ENCODE data around the gene RPP40.

RPP40 gene

DNA sequence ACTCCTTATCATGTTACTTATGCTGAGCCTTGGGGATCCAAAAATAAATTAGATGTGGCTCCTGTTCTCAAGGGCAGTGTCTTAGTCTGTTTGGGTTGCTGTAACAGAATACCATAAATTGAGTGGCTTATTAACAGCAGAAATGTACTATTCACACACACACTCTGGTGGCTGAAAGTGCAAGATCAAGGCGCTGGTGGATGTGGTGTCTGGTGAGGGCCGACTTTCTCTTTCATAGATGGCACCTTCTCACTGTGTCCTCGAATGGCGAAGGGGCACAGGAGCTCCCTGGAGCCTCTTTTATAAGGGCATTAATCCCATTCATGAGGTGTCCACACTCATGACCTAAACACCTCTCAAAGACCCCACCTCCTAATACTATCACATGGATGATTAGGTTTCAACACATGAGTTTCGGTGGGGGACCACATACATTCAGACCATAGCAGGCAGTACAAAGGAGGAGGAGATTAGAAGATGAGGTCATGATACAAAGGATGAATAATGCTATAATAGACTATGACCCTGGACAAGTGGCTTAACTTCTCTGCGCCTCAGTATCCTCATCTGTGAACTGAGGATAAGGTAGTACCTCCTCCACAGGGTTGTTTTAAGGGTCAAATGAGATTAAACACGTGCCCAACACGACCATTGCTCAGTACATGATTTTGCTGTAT lies 34.1 kb downstream of the RPP40 start:
- no peak for DNase-seq (ENCODE audit: low spot score)

- DNase-seq (ENCODE audit: low spot score) = no peak
Observed at GRCh38 chr6:4967301-4968030, 36.4 kb downstream of the RPP40 start.

DNA sequence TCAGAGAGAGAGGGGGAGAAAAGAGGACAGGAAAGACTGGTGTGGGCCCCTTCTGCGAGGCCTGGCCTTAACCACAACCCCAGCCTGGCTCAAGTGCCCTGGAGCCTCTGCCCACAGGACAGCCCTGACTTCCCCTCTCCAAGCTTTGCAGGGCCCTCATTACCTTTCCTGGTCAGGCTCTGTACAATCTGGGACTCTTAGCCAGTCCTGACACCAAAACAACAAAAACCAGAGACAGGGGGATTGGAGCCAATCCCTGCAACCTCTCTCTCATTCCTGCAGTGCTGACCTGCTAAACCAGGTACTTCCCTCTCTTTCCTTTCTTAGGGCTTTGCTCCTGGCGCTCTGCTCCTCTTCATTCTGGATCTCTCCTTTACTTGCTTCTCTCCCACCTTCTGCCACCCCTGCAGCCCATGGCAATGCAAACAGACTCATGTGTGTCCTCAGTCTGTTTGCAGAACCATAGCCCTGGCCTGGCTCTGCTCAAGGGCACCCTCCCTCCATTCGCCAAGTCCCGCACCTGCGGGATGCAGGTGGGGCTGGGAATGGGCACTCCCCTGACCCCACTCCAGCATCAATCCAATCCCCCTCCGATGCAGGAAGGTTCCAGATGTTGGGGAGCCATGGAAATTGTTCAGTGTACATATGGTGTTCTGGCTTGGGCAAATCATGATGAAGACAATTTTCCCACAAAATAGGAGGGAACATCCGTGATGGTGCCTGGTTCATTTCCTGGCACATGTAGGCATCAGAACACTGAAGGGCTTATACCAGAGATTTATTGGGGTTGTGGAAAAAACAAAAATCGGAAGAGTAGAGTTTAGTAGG lies 38.1 kb downstream of the RPP40 start:
- DNase-seq (ENCODE audit: low spot score) = no peak

- DNase-seq (ENCODE audit: low spot score) = no peak
Observed at GRCh38 chr6:4964675-4965561, 38.9 kb downstream of the RPP40 start.

DNA sequence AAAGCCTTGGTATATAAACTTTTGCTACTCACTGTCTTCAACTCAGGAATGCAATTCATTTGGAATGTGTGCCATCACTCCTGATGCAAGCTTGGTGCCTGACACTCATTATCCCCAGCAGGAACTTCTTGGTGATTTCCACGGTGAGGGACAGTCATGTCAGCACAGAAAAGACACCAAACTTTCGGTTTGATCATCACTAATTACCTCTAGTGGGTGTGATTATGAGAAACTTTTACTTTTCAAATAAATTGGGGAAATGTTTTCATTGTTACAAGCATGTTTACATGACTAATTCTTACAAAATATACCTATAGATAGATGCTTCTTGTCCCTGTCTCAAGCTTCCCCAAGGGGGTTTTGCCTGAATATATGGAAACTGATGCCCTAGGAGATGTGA lies 40.9 kb downstream of the RPP40 start:
- no peak for DNase-seq (ENCODE audit: low spot score)

DNA sequence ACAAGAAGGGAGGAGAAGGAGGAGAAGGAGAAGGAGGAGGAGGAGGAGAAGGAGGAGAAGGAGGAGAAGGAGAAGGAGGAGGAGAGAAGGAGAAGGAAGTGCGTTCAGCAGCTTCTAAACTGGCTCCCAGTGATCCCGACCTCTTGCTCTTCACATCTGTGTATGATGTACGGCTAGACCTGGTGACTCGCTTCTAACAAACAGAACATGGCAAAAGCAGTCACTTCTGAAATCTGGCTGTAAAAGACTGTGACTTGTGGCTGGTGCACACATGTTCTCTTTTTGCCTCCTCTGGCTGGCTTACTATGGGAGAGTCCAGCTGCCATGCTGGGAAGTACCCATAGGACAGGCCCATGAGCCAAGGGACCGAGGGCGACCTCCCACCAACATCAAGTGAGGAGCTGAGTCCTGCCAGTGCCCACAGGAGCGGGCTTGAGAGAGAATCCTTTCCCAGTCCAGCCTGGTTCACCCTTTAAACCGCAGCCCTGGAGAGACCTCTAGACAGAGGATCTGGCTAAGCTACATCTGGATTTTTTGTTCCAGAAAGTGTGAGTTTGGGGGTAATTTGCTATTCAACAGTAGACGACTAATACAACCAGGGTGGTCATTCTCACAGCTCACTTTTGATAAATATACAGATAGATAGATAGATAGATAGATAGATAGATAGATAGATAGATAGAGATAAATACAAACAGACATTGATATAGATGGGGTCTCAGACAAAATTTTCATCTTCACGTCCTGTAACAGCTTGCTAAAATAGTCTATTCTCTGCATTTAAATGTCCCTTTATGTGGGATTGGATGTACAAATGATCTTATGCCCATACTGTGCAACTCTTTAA lies 42.3 kb downstream of the RPP40 start:
- DNase-seq (ENCODE audit: low spot score) = no peak

- no peak for DNase-seq (ENCODE audit: low spot score)
Observed at GRCh38 chr6:4958624-4959023, 45.2 kb downstream of the RPP40 start.

DNA sequence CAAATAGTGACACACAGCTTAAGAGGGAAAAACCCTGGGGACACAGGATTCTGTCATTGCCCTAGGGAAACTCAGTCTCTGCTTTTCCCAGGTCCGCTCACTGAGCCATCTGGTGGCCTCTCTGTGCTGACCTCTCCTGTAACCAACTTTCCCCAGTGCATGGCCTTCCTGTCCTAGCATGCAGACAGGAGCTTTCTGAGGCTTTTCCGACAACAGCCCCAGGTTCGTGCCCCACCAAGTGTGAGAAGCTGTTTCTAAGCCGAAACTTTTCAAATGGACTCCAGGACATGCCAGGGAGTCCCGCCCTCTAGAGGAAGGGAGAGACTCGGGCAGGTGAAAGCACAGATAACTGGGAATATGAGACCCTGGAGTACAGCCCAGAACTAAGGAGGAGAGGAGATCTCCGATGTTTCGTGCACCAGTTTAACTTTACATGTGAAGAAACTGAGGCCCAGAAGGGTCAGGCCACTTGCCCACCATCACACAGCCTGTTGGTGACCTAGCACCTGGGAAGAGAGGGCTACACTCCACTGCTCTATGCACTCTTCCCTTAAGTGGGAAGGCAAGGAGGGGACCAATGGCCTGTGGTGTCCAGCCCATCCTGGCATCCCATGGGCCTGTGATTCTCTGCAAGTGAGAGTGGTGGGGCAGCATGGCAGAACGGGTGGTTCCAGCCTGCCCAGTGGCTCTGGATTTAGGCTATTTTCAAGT lies 46.2 kb downstream of the RPP40 start:
- DNase-seq (ENCODE audit: low spot score) = no peak

GRCh38 chr6:4956625-4957024 lies 47.2 kb downstream of the RPP40 start:
- DNase-seq (ENCODE audit: low spot score) = no peak

DNA sequence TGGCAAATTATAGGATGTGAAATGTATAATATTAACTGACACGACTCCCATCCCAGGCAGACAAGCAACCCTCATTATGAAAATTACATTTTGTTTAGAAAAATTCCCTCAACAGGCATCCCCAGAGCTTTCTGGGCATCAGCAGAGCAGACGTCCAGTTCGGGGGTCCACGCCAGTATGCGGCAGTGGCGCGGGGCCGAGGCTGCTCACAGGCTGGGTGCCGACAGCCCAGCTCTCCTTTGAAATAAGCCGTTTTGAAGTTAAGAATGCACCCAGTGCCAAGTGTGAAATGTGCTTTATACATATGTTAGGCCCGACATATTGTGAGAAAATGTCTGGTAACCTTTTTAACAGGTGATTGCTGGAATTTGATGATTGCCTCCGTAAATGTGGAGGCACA lies 50.4 kb downstream of the RPP40 start:
- no peak for DNase-seq (ENCODE audit: low spot score)

DNA sequence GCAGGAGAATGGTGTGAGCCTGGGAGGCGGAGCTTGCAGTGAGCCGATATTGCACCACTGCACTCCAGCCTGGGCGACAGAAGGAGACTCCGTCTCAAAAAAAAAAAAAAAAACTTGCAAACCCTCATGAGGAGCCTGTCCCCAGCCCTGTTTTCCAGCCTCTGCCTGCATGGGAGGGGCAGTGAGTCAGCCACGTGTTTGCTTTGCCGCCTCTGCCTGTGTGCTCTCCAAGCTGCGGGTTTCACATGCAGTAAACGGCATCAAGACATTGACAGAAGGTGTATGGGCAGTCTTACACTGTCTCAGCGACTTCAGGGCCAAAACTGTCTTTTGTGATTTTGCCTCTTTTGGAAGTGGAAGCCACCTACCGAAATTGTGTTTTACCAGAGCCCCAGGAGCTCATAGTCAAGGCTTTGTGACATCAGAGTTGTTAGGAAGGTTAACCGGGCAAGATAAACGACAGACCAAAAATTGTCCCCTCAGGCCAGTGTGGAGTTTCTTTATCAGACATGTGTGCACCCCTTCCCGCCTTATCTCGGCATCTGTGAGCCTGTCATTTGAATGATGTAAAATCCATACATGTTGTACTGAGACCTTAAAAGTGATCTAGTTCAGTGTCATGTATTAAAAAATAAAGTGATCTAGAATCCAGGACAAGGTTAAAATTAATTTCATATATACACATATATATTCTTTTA lies 52.9 kb downstream of the RPP40 start:
- no peak for DNase-seq (ENCODE audit: low spot score)

DNA sequence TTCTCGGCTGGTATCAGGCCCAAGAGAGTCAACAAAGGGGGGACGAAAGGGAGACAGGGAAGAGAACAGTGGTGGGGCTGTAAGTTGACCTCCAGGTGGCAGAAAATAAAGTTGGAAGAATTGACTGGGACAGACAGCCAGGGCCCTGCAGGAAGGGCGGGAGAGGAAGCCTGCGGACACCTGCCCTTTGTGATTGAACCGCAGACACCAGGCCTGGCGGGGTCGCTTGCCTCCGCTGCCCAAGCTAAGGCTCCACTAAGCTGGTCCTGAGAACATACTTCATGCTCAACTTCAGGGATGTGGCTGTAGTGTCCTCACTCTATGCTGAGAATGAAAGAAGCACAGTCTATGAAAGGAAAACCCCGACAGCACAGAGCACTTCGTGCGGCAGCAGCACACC lies 53.8 kb downstream of the RPP40 start:
- no peak for DNase-seq (ENCODE audit: low spot score)

- DNase-seq (ENCODE audit: low spot score) = no peak
Observed at GRCh38 chr6:4948781-4949450, 54.9 kb downstream of the RPP40 start.

GRCh38 chr6:4947716-4948115 lies 56.1 kb downstream of the RPP40 start:
- DNase-seq (ENCODE audit: low spot score) = no peak

DNA sequence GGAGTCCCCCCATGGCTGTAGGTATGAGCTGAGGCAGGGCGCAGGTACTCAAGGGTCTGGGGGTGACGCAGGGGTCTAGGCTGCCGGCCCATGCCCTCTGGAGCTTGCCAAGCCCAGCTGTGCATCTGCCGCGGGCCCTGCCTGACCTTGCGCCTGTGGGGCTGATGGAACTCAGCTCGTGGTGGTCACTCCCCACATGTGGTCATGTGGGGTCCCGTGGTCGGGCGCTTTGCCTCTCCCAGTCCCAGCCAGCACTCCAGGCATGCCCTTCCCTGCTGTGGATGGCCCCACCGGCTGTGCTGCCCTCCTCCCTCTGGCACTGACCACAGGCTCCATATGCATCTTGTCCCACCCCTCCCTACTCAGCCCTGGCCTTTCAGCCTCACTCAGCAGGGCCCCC lies 57.3 kb downstream of the RPP40 start:
- DNase-seq (ENCODE audit: low spot score) = no peak
